ENCODE results near the gene ZNF420.

Gene ZNF420

GRCh38 chr19:37077934-37078716 is at the start of gene ZNF420:
Gene ZNF420, plus strand, starts transcription at chr19:37078433. Its CDS starts 10,686 bp downstream, at chr19:37089119.
- Histone ChIP-seq H3F3A (ENCODE audit: insufficient read depth, low read length) (no peaks in the 10 kb centered on the region), H3K9me2 (replicated peaks; ENCODE audit: insufficient read depth, low read length) (no peaks in the 10 kb centered on the region), H3K9ac (ENCODE audit: low read length) (peak within 1 kb of the TSS; percentile 63), H3K4me2 (ENCODE audit: low read depth, low read length) (peak within 1 kb of the TSS; percentile 60), H4K20me1 (ENCODE audit: insufficient read depth, low read length) (no peaks in the 10 kb centered on the region), H3K36me3 (replicated peaks; ENCODE audit: insufficient read depth, low read length) (peaks cover 5% of the 10 kb centered on the region; the same call in 1 of the 2 replicates), H3K79me2 (ENCODE audit: low read length) (peaks cover 17% of the 10 kb centered on the region), H3K4me1 (ENCODE audit: low read length) (no peaks in the 10 kb centered on the region), H3K27me3 (replicated peaks; ENCODE audit: insufficient read depth, low read length) (no peaks in the 10 kb centered on the region), H3K27ac (ENCODE audit: low read length) (no peak within 1 kb of the TSS), H3K4me3 (ENCODE audit: low read length) (peak within 1 kb of the TSS; percentile 88), H2AFZ (ENCODE audit: low read length) (peak within 1 kb of the TSS; percentile 92), H3K9me3 (replicated peaks; ENCODE audit: insufficient read depth, low read length) (no peaks in the 10 kb centered on the region)
- TF ChIP-seq EZH2phosphoT487 (IDR thresholded peaks at IDR 0.05; ENCODE audit: low read length) (no peak), EZH2 (optimal IDR thresholded peaks at IDR 0.05; ENCODE audit: low read depth, low read length) (no peak), CTCF (IDR thresholded peaks at IDR 0.05; ENCODE audit: low read length) (no peak)
- DNase-seq = peak; percentile 95

- Histone ChIP-seq H3K9me3 (replicated peaks; ENCODE audit: insufficient read depth, low read length) (no peaks in the 10 kb centered on the region), H2AFZ (ENCODE audit: low read length) (no peak overlapping the region), H3K9me2 (replicated peaks; ENCODE audit: insufficient read depth, low read length) (no peaks in the 10 kb centered on the region)
Measured at GRCh38 chr19:37045140-37045539, 33.1 kb upstream of the ZNF420 start.

GRCh38 chr19:37055330-37055729 is 22.9 kb upstream of the ZNF420 start:
- no peak overlapping the region for H3K27ac ChIP-seq (ENCODE audit: low read length)
- TF ChIP-seq CTCF (IDR thresholded peaks at IDR 0.05; ENCODE audit: low read length) (no peak), EZH2 (optimal IDR thresholded peaks at IDR 0.05; ENCODE audit: low read depth, low read length) (no peak), EZH2phosphoT487 (IDR thresholded peaks at IDR 0.05; ENCODE audit: low read length) (no peak)
- no peaks in the 10 kb centered on the region for H3K36me3 ChIP-seq (replicated peaks; ENCODE audit: insufficient read depth, low read length)
- H3K9ac ChIP-seq (ENCODE audit: low read length) = no peak overlapping the region
- H3K4me3 ChIP-seq (ENCODE audit: low read length) = no peak overlapping the region
- H3K9me2 ChIP-seq (replicated peaks; ENCODE audit: insufficient read depth, low read length) = no peaks in the 10 kb centered on the region
- no peaks in the 10 kb centered on the region for H3K27me3 ChIP-seq (replicated peaks; ENCODE audit: insufficient read depth, low read length)
- DNase-seq = no peak
- no peaks in the 10 kb centered on the region for H4K20me1 ChIP-seq (ENCODE audit: insufficient read depth, low read length)
- H3K9me3 ChIP-seq (replicated peaks; ENCODE audit: insufficient read depth, low read length) = no peaks in the 10 kb centered on the region
- no peaks in the 10 kb centered on the region for H3K4me1 ChIP-seq (ENCODE audit: low read length)
- H2AFZ ChIP-seq (ENCODE audit: low read length) = no peak overlapping the region
- no peaks in the 10 kb centered on the region for H3F3A ChIP-seq (ENCODE audit: insufficient read depth, low read length)
- H3K4me2 ChIP-seq (ENCODE audit: low read depth, low read length) = no peak overlapping the region
- H3K79me2 ChIP-seq (ENCODE audit: low read length) = no peaks in the 10 kb centered on the region

More at GRCh38 chr19:37045140-37045539, 33.1 kb upstream of the ZNF420 start:
- no peaks in the 10 kb centered on the region for H3K36me3 ChIP-seq (replicated peaks; ENCODE audit: insufficient read depth, low read length)
- TF ChIP-seq EZH2 (optimal IDR thresholded peaks at IDR 0.05; ENCODE audit: low read depth, low read length) (no peak), CTCF (IDR thresholded peaks at IDR 0.05; ENCODE audit: low read length) (no peak), EZH2phosphoT487 (IDR thresholded peaks at IDR 0.05; ENCODE audit: low read length) (no peak)
- H3K9ac ChIP-seq (ENCODE audit: low read length) = no peak overlapping the region
- H3K4me3 ChIP-seq (ENCODE audit: low read length) = no peak overlapping the region
- H3K27ac ChIP-seq (ENCODE audit: low read length) = no peak overlapping the region
- no peak overlapping the region for H3K4me2 ChIP-seq (ENCODE audit: low read depth, low read length)
- H3K4me1 ChIP-seq (ENCODE audit: low read length) = no peaks in the 10 kb centered on the region
- no peaks in the 10 kb centered on the region for H3F3A ChIP-seq (ENCODE audit: insufficient read depth, low read length)
- no peak for DNase-seq
- H3K27me3 ChIP-seq (replicated peaks; ENCODE audit: insufficient read depth, low read length) = no peaks in the 10 kb centered on the region
- no peaks in the 10 kb centered on the region for H4K20me1 ChIP-seq (ENCODE audit: insufficient read depth, low read length)
- no peaks in the 10 kb centered on the region for H3K79me2 ChIP-seq (ENCODE audit: low read length)
